Measurements from ENCODE around the gene ROR1.

DNA sequence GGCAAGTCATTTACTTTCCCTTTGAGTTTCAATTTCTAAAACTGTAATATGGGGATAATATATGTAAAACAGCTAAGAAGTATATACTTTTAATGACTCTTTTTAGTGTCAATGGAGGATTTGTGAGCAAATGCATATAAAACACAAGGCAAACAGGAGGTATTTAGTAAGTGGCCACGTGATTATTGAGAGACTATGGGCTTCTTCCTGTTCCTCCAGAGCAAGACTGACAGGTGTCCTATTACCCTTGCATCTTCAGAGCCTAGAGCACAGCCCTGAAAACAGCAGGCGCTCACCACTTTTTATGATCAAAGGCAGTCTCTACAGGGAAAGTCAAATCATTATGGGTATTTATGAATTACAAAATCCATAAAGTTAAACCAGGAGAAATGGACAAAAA is 941 bp upstream of the ROR1 start:
- TF ChIP-seq, protein P1, sequence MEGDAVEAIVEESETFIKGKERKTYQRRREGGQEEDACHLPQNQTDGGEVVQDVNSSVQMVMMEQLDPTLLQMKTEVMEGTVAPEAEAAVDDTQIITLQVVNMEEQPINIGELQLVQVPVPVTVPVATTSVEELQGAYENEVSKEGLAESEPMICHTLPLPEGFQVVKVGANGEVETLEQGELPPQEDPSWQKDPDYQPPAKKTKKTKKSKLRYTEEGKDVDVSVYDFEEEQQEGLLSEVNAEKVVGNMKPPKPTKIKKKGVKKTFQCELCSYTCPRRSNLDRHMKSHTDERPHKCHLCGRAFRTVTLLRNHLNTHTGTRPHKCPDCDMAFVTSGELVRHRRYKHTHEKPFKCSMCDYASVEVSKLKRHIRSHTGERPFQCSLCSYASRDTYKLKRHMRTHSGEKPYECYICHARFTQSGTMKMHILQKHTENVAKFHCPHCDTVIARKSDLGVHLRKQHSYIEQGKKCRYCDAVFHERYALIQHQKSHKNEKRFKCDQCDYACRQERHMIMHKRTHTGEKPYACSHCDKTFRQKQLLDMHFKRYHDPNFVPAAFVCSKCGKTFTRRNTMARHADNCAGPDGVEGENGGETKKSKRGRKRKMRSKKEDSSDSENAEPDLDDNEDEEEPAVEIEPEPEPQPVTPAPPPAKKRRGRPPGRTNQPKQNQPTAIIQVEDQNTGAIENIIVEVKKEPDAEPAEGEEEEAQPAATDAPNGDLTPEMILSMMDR (IDR thresholded peaks at IDR 0.05), result no peak
- no peak for TF ChIP-seq POLR2A (IDR thresholded peaks at IDR 0.05)

Data from testis (tissue), 2 donors.